PC-9 (cell line): ENCODE results near the gene GSK3B. TPM values are rescaled to one million over a fixed set of nuclear protein-coding genes. Genes with fewer than 3 reads are reported as not detected.

ENCODE experiments used
- BruUV-seq: library from RNA; stranded (reverse); fragments of 400-500 nt; replicated peaks from 2 replicates; lab custom pipeline; 2021; lab: Mats Ljungman, UMichigan
- CTCF ChIA-PET: fragments of 300-600 bp; sonication (Branson Sonifier 250); formaldehyde crosslinking; loops from one replicate; lab custom pipeline; 2022; ENCODE audit warnings: antibody characterized with exemption; lab: Charles Lee
- POLR2A ChIA-PET: fragments of 300-600 bp; sonication (Branson Sonifier 250); formaldehyde crosslinking; loops from one replicate; lab custom pipeline; 2022; ENCODE audit warnings: antibody characterized with exemption; ENCODE audit not compliant: unreplicated experiment; lab: Charles Lee
- DNase-seq, 2 experiments: peaks; one replicate each; pipeline versions ENCODE4 v3.0.0 to v3.0.0-alpha.2; 2015 to 2022; ENCODE audit warnings: mixed read lengths in 1 of 2
- H2AFZ ChIP-seq: fragments of 200-600 bp; sonication (generic); 2 replicates; pipeline ENCODE4 v1.8.1; 2017; ENCODE audit warnings: antibody characterized with exemption
- H3F3A ChIP-seq: fragments of 200-600 bp; sonication (generic); 2 replicates; pipeline ENCODE4 v1.8.1; 2017; ENCODE audit warnings: antibody characterized with exemption, mild to moderate bottlenecking, low read depth; ENCODE audit not compliant: insufficient read depth
- H3K27ac ChIP-seq: fragments of 200-600 bp; sonication (generic); 2 replicates; pipeline ENCODE4 v1.6.1; 2016; ENCODE audit warnings: mixed run types
- H3K27me3 ChIP-seq: fragments of 200-600 bp; sonication (generic); 2 replicates; pipeline ENCODE4 v1.6.1; 2016; ENCODE audit warnings: low read depth, mixed run types; ENCODE audit not compliant: insufficient read depth
- H3K36me3 ChIP-seq: fragments of 200-600 bp; sonication (generic); 2 replicates; pipeline ENCODE4 v1.6.1; 2016; ENCODE audit warnings: low read depth, mixed run types
- H3K4me1 ChIP-seq: fragments of 200-600 bp; sonication (generic); replicated peaks from 2 replicates; pipeline ENCODE4 v1.6.1; 2016; ENCODE audit warnings: mixed run types; ENCODE audit not compliant: insufficient read depth
- H3K4me2 ChIP-seq: fragments of 200-600 bp; sonication (generic); 2 replicates; pipeline ENCODE4 v1.6.1; 2017; ENCODE audit warnings: mixed run types
- H3K4me3 ChIP-seq: fragments of 200-600 bp; sonication (generic); 2 replicates; pipeline ENCODE4 v1.6.1; 2016; ENCODE audit warnings: mixed run types
- H3K79me2 ChIP-seq: fragments of 200-600 bp; sonication (generic); 2 replicates; pipeline ENCODE4 v1.6.1; 2017; ENCODE audit warnings: low read depth, mixed run types
- H3K9me2 ChIP-seq: fragments of 200-600 bp; sonication (generic); 2 replicates; pipeline ENCODE4 v1.8.1; 2017; ENCODE audit warnings: mild to moderate bottlenecking; ENCODE audit not compliant: insufficient read depth
- H3K9me3 ChIP-seq: fragments of 200-600 bp; sonication (generic); 2 replicates; pipeline ENCODE4 v1.8.1; 2016; ENCODE audit warnings: low read depth; ENCODE audit not compliant: insufficient read depth
- H4K20me1 ChIP-seq: fragments of 200-600 bp; sonication (generic); 2 replicates; pipeline ENCODE4 v1.8.1; 2017; ENCODE audit not compliant: insufficient read depth
- EZH2 ChIP-seq: fragments of 200-600 bp; sonication (generic); IDR thresholded peaks from 2 replicates; pipeline ENCODE4 v1.8.0; 2017; ENCODE audit warnings: antibody characterized with exemption, low read depth
- intact Hi-C: fragments of 100-400 bp; cut with micrococcal nuclease; formaldehyde crosslinking; loops from one replicate; pipeline ENCODE4 v1.10.0; 2022; ENCODE audit not compliant: unreplicated experiment
- total RNA-seq: library from RNA; stranded (reverse); gene quantifications from 2 replicates; pipeline ENCODE4 v1.2.3, GENCODE V29; 2021
- TF ChIP-seq, protein P1 (sequence below): fragments of 200-600 bp; sonication (generic); conservative IDR thresholded peaks from 2 replicates; pipeline ENCODE4 v1.6.1; 2017; ENCODE audit warnings: mixed run types, antibody characterized with exemption, mild to moderate bottlenecking, moderate library complexity

The GSK3B gene
- total RNA-seq, 1 experiment from 2014 or later: 62.0 TPM

DNA sequence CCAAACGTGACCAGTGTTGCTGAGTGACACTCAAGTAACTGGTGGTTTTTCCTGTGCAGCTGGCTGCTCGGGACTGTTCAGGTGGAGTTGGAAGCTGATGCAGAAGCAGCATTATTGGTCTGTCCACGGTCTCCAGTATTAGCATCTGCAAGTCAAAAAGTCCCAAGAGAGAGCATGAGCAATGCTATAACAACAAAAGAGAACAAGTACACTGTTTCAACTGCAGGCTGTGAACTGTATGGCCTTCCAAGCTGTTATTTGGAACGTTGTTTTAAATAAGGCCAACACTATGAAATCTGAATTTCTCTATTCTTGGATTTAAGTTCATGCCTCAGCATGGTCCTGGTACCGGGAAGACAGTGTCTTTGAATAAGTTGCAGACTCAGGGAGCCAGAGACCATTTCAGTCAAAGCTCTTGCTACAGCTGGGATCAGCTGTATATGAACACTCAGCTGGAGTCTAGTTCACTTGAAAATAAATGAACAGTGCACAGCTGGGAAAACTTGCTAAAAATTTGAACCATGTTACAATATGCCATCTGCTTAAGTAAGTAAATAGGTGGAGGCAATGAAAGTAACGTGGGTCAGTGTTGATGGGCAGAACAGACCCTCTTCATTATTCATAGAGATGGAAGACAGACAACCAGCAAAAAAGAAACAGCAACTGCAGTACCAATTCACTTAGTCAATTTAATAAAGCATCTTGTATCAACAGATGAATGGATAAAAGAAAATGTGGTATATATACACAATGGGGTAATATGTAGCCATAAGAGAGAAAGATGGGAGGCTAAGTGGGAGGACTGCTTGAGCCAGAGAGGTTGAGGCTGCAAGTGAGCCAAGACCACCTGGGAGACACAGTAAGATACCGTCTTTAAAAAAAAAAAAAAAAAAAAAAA is 267.3 kb downstream of the GSK3B start:
- Histone ChIP-seq H3K36me3 (peaks cover 9% of the 10 kb centered on the region; the same call in 1 of the 2 replicates), H3K4me2 (no peak overlapping the region), H3F3A (peaks cover 6% of the 10 kb centered on the region; the same call in 1 of the 2 replicates), H3K79me2 (no peaks in the 10 kb centered on the region), H2AFZ (no peak overlapping the region), H3K27ac (no peak overlapping the region), H3K9me2 (no peaks in the 10 kb centered on the region), H4K20me1 (no peaks in the 10 kb centered on the region), H3K4me3 (no peak overlapping the region), H3K4me1 (no peaks in the 10 kb centered on the region), H3K27me3 (no peaks in the 10 kb centered on the region), H3K9me3 (no peaks in the 10 kb centered on the region)
- intact Hi-C loops: no loop called here
- BruUV-seq: no TSS peak
- TF ChIP-seq, protein P1, sequence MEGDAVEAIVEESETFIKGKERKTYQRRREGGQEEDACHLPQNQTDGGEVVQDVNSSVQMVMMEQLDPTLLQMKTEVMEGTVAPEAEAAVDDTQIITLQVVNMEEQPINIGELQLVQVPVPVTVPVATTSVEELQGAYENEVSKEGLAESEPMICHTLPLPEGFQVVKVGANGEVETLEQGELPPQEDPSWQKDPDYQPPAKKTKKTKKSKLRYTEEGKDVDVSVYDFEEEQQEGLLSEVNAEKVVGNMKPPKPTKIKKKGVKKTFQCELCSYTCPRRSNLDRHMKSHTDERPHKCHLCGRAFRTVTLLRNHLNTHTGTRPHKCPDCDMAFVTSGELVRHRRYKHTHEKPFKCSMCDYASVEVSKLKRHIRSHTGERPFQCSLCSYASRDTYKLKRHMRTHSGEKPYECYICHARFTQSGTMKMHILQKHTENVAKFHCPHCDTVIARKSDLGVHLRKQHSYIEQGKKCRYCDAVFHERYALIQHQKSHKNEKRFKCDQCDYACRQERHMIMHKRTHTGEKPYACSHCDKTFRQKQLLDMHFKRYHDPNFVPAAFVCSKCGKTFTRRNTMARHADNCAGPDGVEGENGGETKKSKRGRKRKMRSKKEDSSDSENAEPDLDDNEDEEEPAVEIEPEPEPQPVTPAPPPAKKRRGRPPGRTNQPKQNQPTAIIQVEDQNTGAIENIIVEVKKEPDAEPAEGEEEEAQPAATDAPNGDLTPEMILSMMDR: no peak
- no peak for TF ChIP-seq EZH2
- ChIA-PET CTCF (no interaction called here), POLR2A (interaction anchor here (0.5 to 0.6 kb wide), 2 partner anchors 254 to 352 kb away, joined by 3 read pairs; no protein-coding TSS in a partner anchor)
- no peak for DNase-seq

GRCh38 chr3:119825820-119826219 is 268.4 kb downstream of the GSK3B start:
- CTCF ChIA-PET: no interaction called here
- Histone ChIP-seq H3K4me3 (no peak overlapping the region), H3K9me2 (no peaks in the 10 kb centered on the region), H3K27ac (no peak overlapping the region), H3K9me3 (no peaks in the 10 kb centered on the region), H3K4me1 (no peaks in the 10 kb centered on the region), H3K36me3 (peaks cover 9% of the 10 kb centered on the region; the same call in 1 of the 2 replicates), H3K27me3 (no peaks in the 10 kb centered on the region), H3K79me2 (no peaks in the 10 kb centered on the region), H4K20me1 (no peaks in the 10 kb centered on the region), H2AFZ (no peak overlapping the region), H3K4me2 (no peak overlapping the region), H3F3A (peaks cover 10% of the 10 kb centered on the region; the same call in 1 of the 2 replicates)
- POLR2A ChIA-PET: no interaction called here
- TF ChIP-seq EZH2: no peak
- TF ChIP-seq, protein P1: no peak
- BruUV-seq: no TSS peak
- no peak for DNase-seq
- intact Hi-C loops: no loop called here

GRCh38 chr3:119819806-119820205 is 274.4 kb downstream of the GSK3B start:
- intact Hi-C loops: no loop called here
- no peak for DNase-seq
- Histone ChIP-seq H3K36me3 (no peaks in the 10 kb centered on the region), H3K4me3 (no peak overlapping the region), H3K4me2 (no peak overlapping the region), H4K20me1 (no peaks in the 10 kb centered on the region), H3K79me2 (no peaks in the 10 kb centered on the region), H3K9me3 (no peaks in the 10 kb centered on the region), H2AFZ (no peak overlapping the region), H3F3A (peaks cover 3% of the 10 kb centered on the region; the same call in 1 of the 2 replicates), H3K4me1 (no peaks in the 10 kb centered on the region), H3K9me2 (no peaks in the 10 kb centered on the region), H3K27me3 (no peaks in the 10 kb centered on the region), H3K27ac (no peak overlapping the region)
- CTCF ChIA-PET: interaction anchor here (0.6 to 0.7 kb wide), 2 partner anchors 195 to 258 kb away, joined by 3 to 4 read pairs; no protein-coding TSS in a partner anchor
- no peak for TF ChIP-seq EZH2
- TF ChIP-seq, protein P1: no peak
- POLR2A ChIA-PET: interaction anchor here (0.6 kb wide), 1 partner anchor 121 kb away, joined by 3 read pairs; no protein-coding TSS in a partner anchor
- BruUV-seq: no TSS peak
